Left lobe of liver (tissue), 2 donors: ENCODE data around the gene SELP. TPM values are rescaled to one million over a fixed set of nuclear protein-coding genes. Genes with fewer than 3 reads are reported as not detected.
A peak's percentile ranks its signal among the peaks of the same experiment; 100 is the strongest.

Source experiments
- ATAC-seq: fragments of 200-7000 bp; cut with Tn5 transposase; one replicate; pipeline ENCODE4 v1.9.1; 2020; ENCODE audit warnings: mild to moderate bottlenecking, moderate library complexity
- DNase-seq: peaks from one replicate; pipeline ENCODE4 v3.0.0-alpha.2; 2020; ENCODE audit warnings: low spot score
- total RNA-seq: library from RNA; stranded (reverse); gene quantifications from one replicate; pipeline ENCODE4 v1.2.1, GENCODE V29; 2021
- donor health status: DM: no; HTN: no; CAD: no; lungs with moderate emphysema.
- donor health status: DM: no; HTN: yes; CAD: no.

SELP gene
- total RNA-seq, 1 donor from 2014 or later = 0.78 TPM

DNA sequence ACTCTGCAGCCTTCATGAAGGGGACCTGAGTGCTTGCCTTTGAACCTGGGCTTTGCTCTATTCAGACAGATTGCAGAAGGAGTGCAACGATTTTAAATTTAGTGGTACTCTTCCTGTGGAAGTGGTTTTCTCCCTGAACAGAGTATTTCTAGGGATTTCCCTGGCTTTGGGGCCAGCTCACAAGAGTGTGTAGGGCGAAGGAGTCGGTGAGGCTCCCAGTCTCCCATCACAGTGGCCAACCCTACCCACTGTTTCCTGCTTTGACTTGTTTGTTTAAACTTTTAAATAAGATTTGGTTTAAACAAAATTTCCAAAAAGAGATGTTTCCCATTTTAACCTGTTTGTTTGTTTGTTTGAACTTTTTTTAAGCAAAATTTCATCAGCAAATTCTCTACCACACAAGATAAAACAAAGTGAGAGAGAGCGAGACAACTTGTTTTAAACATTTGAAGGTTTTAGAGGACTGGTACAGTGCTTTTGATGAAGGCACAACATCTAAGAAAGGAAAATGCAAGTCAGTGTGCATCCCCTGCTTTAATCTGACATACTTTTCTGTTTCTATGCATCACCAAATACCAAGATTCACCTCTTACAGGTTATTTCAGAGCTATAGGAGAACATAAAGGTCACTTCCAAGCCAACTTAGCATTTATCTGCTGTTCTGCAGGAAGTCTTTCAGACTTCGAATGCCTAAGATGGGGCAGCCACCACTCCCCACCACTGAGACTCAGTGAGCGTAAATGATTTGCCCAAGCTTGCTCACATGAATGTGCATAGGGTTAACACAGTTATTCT, 6.6 kb downstream of the SELP start:
- DNase-seq (no peak), ATAC-seq (no peak)

DNA sequence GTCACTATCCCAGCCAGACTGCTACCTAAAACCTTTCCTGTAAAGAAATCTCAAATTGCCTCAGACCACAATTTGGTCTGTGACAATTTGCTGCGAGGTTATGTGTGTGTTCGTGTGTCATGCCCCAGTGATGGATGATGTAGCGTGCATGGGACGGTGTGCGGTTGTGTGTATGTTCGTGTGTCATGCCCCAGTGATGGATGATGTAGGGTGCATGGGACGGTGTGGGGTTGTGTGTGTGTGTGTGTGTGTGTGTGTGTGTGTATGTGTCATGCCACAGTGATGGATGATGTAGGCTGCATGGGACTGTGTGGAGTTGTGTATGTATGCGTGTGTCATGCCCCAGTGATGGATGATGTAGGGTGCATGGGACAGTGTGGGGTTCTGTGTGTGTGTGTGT, 9.4 kb downstream of the SELP start:
- DNase-seq (no peak), ATAC-seq (no peak)

GRCh38 chr1:169618367-169618766, 11.6 kb downstream of the SELP start:
- ATAC-seq (no peak), DNase-seq (no peak)

DNA sequence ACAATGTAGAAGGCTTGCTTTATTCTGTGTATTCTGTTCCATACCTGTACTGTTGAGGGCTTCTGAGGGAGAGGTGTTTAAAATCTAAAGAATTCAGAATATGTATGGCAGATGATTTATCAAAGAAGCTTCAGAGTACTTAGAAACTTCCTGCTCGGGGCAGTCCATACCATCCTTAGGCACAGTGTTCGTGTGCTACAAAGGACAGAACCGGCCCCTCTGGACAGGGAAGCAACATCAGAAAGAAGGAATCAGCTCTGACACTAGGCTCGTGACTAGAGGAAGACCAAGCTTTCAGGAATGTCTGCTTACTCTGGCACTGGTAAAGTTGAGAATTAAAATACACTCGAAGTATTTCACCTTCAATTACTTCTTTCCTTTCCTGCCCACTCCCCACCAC, 14.1 kb downstream of the SELP start:
- no peak for ATAC-seq
- DNase-seq = no peak

DNA sequence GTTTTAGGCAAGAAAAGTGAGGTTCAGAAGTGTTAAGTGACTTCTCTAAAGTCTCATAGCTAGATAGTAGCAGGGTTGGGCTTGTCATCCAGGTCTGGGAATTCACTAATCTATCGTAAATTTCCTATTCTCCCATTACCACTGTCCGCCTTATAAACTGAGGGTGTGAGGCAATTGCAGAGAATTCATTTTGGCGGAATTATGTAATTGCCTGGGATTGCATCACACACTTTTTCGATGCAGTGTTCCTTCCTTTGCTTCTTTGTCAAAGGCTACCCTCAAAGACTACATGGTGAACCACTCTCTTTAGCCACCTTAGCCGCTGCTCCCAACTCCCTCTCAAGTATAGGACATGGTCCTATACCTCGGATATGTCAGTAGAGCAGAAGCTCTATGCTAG, 19.1 kb downstream of the SELP start:
- no peak for DNase-seq
- ATAC-seq = no peak

GRCh38 chr1:169610108-169610507, 19.8 kb downstream of the SELP start:
- ATAC-seq (peak; percentile 38), DNase-seq (no peak)

DNA sequence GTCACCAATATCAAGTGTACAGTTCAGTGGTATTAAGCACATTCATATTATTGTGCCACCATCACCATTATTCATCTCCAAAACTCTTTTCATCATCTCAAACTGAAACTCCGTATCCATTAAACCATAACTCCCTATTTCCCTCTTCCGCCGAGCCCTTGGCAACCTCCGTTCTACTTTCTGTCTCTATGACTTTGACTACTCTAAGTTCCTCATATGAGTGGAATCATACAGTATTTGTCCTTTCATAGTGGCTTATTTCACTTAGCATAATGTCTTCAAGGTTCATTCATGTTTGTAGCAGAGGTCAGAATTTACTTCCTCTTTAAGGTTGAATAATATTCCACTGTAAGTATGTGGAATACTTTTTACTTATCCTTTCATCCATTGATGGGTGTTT, 21.7 kb downstream of the SELP start:
- ATAC-seq = no peak
- DNase-seq = no peak

- peak; percentile 55 for ATAC-seq
- DNase-seq = no peak
Measured at GRCh38 chr1:169604781-169605560, 25.0 kb downstream of the SELP start.

GRCh38 chr1:169601096-169601881, 28.6 kb downstream of the SELP start:
- ATAC-seq (peak; percentile 77), DNase-seq (no peak)

DNA sequence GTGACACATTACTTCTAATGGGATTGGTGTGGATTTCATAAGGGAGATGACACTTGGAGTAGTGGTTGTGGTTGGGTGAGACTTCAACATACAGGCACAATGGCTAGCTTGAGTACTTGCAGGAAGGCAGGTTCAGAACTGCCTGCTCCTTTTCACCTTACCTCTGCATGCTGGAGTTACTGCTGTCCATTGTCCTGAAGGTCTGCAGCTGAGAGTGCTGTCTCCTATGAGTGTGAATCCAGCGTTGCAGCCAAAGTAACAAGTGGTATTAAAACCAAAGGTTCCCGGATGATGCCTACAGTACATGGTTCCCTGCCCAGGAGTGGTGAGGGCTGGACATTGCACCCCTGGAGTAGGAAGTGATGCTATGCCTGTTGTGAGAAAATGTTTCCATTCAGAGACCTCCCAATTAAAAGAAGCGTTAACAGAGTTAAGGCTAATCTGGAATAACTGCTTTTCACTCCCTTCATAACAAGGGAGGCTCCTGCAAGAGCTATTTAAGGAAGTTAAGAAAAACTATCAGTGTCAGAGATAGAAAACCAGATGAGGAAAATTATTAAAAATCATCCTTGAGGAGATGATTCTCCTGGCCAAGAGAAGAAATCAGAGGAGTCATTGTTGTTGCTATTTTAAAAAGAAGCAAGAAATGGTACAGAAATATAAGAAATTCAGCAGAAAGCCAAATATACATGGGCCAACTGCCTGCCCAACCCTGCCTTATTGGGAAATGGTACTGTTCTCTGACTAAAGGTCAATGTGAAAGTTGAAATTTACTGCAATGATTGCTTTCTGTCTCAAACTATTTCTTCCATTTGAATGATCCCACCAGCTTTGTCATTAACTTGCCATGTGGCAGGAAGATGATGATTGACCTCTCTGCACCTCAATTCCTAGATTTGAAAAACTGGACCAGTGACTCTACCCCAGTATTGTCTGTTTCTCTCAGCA, 33.9 kb downstream of the SELP start:
- DNase-seq = no peak
- peak; percentile 96 for ATAC-seq

DNA sequence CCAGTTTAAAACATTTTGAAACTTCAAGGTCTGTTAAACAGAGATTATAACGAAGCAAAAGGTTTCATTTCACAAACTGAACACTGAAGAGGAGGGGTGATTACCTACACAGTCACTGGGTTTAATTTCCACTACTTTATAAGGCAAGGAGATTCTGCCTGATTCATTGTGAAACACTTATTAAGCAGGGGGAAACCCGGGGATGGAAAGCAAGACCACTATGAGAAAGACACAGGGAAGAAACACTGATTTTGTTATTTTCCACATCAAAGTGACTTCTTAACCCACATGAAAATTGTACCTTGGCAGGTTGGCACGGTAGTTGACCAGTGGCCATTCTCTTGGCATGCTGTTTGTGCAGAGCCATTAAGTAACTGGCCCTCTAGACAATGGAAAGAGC, 35.5 kb downstream of the SELP start:
- ATAC-seq (no peak), DNase-seq (no peak)

DNA sequence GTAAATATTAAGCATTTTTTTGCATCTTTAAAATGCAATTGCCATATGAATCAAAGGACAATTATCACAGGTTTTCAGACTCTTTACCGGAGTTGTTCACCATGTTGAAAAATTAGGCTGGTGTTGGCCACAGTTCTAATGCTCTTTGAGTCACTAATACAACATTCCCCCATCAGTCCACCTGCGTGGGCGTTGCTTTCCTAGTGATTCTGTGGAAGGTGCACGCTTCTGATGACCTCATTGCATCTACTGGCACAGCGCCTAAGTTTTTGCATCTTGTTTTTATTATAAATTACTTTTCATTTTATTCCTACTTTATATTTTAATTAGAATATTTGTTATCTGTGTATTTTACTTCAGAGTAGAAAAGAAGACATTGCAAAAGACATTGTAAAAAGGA, 39.0 kb downstream of the SELP start:
- DNase-seq (no peak), ATAC-seq (no peak)

GRCh38 chr1:169588785-169589485, 41.0 kb downstream of the SELP start:
- peak; percentile 60 for DNase-seq
- ATAC-seq = peak; percentile 61

GRCh38 chr1:169588112-169588511, 41.8 kb downstream of the SELP start:
- DNase-seq (no peak), ATAC-seq (peak; percentile 47)

DNA sequence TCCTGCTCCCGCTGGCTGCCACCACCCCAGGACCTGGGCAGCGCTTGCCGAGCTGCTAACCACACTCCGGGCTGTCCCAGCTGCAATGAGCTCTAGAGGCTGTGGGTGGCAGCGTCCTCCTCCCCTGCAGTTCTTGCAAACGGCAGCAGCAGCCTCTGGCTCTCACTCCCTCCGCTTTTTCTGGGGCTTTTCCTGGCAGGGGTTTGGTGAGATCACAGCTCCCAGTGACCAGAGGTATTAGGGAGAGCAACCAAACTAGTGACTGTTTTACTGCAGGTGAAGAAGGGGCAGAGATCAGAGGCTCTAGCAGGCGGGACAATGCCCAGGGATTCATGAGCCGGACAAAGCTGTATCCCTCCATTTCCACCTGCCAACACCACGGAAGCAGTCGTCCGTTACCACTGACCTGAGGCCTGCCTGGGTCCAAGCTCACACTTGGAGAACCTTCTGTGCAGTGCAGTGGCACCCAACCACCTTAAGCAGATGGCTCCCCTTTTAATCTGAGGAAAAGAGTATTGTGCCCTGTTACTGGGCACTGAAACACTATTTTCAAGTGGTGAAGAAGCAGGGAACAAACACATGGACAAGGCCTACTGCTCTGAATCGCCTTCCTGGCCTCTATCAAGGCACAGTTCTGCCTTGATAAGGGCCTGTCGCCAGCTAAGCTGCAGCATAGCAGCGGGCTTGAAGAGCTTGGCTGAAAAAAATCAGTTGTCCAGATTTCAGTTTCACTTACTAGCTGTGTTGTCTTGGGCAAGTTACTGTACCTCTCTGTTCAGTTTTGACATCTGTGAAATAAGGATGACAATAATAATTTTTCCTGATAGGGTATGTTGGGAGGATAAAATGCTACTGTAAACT, 43.3 kb downstream of the SELP start, which contains the start of gene F5:
Gene F5 (minus strand): TSS at position 87 of the 861 bp plus-strand sequence. CDS start 95 bp downstream, outside the sequence.
- peak; percentile 92 for DNase-seq
- peak; percentile 85 for ATAC-seq

DNA sequence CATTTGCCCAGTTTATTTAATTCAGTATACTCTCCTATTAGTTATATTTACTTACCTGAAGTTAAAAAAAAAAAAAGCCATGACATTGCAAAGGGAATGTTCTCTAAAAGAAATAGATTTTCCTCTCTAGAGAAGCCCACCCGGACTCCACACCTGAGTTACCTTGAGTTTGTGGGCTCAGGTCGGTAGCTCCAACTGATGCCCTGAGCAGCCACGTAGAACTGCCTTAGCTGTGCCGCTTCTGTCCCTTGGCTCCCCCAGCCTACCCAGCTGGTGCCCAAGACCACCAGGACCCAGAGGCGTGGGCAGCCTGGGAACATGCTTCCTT, 43.9 kb downstream of the SELP start:
- ATAC-seq = no peak

GRCh38 chr1:169585181-169585580, 44.7 kb downstream of the SELP start:
- ATAC-seq = no peak
- no peak for DNase-seq

More for the DNA sequence above, 43.9 kb downstream of the SELP start:
- no peak for DNase-seq

GRCh38 chr1:169584483-169585144, 45.3 kb downstream of the SELP start:
- DNase-seq = peak; percentile 64
- peak; percentile 56 for ATAC-seq
